B cell (primary cell): ENCODE results near the gene FAM53A. TPM values are rescaled to one million over a fixed set of nuclear protein-coding genes. Genes with fewer than 3 reads are reported as not detected.

Experiments
- ATAC-seq: fragments of 200-7000 bp; cut with Tn5 transposase; one replicate; pipeline ENCODE4 v1.10.0; 2021; ENCODE audit warnings: low read depth, mild to moderate bottlenecking, moderate number of reproducible peaks, moderate library complexity
- CTCF ChIA-PET: fragments of 350-600 bp; sonication (Branson Sonifier 250); formaldehyde crosslinking; loops from one replicate; lab custom pipeline; 2021; ENCODE audit warnings: antibody characterized with exemption, inconsistent platforms; lab: Charles Lee
- POLR2A ChIA-PET: fragments of 350-600 bp; sonication (Branson Sonifier 250); formaldehyde crosslinking; loops from one replicate; lab custom pipeline; 2021; ENCODE audit warnings: antibody characterized with exemption; lab: Charles Lee
- DNase-seq: peaks from one replicate; pipeline ENCODE4 v3.0.0; 2013
- H2AFZ ChIP-seq: 2 replicates; pipeline ENCODE4 v1.6.1; 2012; ENCODE audit warnings: mild to moderate bottlenecking, low read depth, low read length; ENCODE audit not compliant: insufficient read depth, poor library complexity, severe bottlenecking
- H3K27ac ChIP-seq, 2 donors: 1 replicate in 1 of 2; 2 replicates in 1 of 2; pipeline ENCODE4 v1.5.1; 2012 to 2013; ENCODE audit warnings: low read length in 2 of 2, mild to moderate bottlenecking in 2 of 2, moderate library complexity in 1 of 2
- H3K27me3 ChIP-seq, 4 experiments: fragments of 200-600 bp in 1 of 4; sonication (generic) in 1 of 4; replicated peaks in 1 of 4; 1 replicate in 2 of 4; 2 replicates in 2 of 4; pipeline versions ENCODE4 v1.6.1 to v1.7.0; 2013 to 2016; ENCODE audit warnings: low read length in 3 of 4, mild to moderate bottlenecking in 2 of 4, mixed read lengths in 1 of 4, moderate library complexity in 1 of 4; ENCODE audit not compliant: insufficient read depth in 4 of 4, control insufficient read depth in 3 of 4; ENCODE audit errors: control extremely low read depth in 1 of 4
- H3K36me3 ChIP-seq, 2 experiments: replicated peaks in 1 of 2; 1 replicate in 1 of 2; 2 replicates in 1 of 2; pipeline versions ENCODE4 v1.6.1 to v1.7.1; 2013; ENCODE audit warnings: low read length in 1 of 2; ENCODE audit not compliant: insufficient read depth in 2 of 2, control insufficient read depth in 1 of 2; ENCODE audit errors: control extremely low read depth in 1 of 2, extremely low read depth in 1 of 2
- H3K4me1 ChIP-seq, 2 donors: fragments of 200-600 bp in 1 of 2; sonication (generic) in 1 of 2; 1 replicate in 1 of 2; 2 replicates in 1 of 2; pipeline versions ENCODE4 v1.5.1 to v1.6.1; 2013 to 2017; ENCODE audit warnings: low read length in 2 of 2; ENCODE audit not compliant: control insufficient read depth in 2 of 2, insufficient read depth in 2 of 2
- H3K4me2 ChIP-seq: replicated peaks from 2 replicates; pipeline ENCODE3; 2012; ENCODE audit warnings: mild to moderate bottlenecking, low read depth, low read length; ENCODE audit not compliant: poor library complexity, severe bottlenecking
- H3K4me3 ChIP-seq, 5 experiments: fragments of 200-600 bp in 1 of 5; sonication (generic) in 1 of 5; 1 replicate in 3 of 5; 2 replicates in 2 of 5; pipeline versions ENCODE4 v1.5.1 to v1.7.0; 2011 to 2016; ENCODE audit warnings: low read length in 4 of 5, mild to moderate bottlenecking in 4 of 5, low read depth in 2 of 5, control low read depth in 1 of 5, moderate library complexity in 1 of 5; ENCODE audit not compliant: insufficient read depth in 1 of 5; ENCODE audit errors: control extremely low read depth in 1 of 5, extremely low read depth in 1 of 5
- H3K79me2 ChIP-seq: fragments of 200-600 bp; sonication (generic); one replicate; pipeline ENCODE4 v1.6.0; 2016; ENCODE audit warnings: low read length; ENCODE audit not compliant: control insufficient read depth, insufficient read depth
- H3K9ac ChIP-seq: fragments of 200-600 bp; sonication (generic); 2 replicates; pipeline ENCODE4 v1.6.1; 2017; ENCODE audit warnings: mild to moderate bottlenecking, low read length, moderate library complexity
- H3K9me3 ChIP-seq, 3 donors: one replicate each; pipeline versions ENCODE4 v1.6.1 to v1.7.1; 2013; ENCODE audit warnings: low read length in 2 of 3; ENCODE audit not compliant: control insufficient read depth in 2 of 3, insufficient read depth in 1 of 3; ENCODE audit errors: control extremely low read depth in 1 of 3
- H4K20me1 ChIP-seq: 2 replicates; pipeline ENCODE4 v1.6.0; 2012; ENCODE audit warnings: mild to moderate bottlenecking, low read length; ENCODE audit not compliant: insufficient read depth, control insufficient read depth, poor library complexity, severe bottlenecking
- H3K27ac Mint-ChIP-seq: one replicate; pipeline ENCODE4 v1.8.0; 2021; ENCODE audit warnings: mixed read lengths
- H3K27me3 Mint-ChIP-seq: one replicate; pipeline ENCODE4 v1.8.0; 2021; ENCODE audit warnings: mixed read lengths
- H3K4me1 Mint-ChIP-seq: one replicate; pipeline ENCODE4 v1.8.0; 2021; ENCODE audit warnings: mixed read lengths
- H3K4me3 Mint-ChIP-seq: one replicate; pipeline ENCODE4 v1.8.0; 2021; ENCODE audit warnings: mixed read lengths
- H3K9me3 Mint-ChIP-seq: one replicate; pipeline ENCODE4 v1.8.0; 2022; ENCODE audit warnings: mixed read lengths; ENCODE audit not compliant: insufficient read depth
- CTCF ChIP-seq: fragments of 200-600 bp; IDR thresholded peaks from one replicate; pipeline ENCODE4 v1.8.0; 2022; ENCODE audit warnings: antibody characterized with exemption, mild to moderate bottlenecking
- EZH2 ChIP-seq: IDR thresholded peaks from 2 replicates; pipeline ENCODE4 v1.6.1; 2012; ENCODE audit warnings: borderline replicate concordance, low read depth, mild to moderate bottlenecking, moderate library complexity, low read length; ENCODE audit not compliant: insufficient read depth, poor library complexity, severe bottlenecking
- WGBS: methylation state at CpG from one replicate; pipeline ENCODE4 v1.1.5; 2013; ENCODE audit warnings: missing lambda C conversion rate; ENCODE audit not compliant: insufficient coverage; 5-methylcytosine and 5-hydroxymethylcytosine counted together
- intact Hi-C: fragments of 100-400 bp; cut with micrococcal nuclease; formaldehyde crosslinking; loops from one replicate; pipeline ENCODE4 v1.10.0; 2022
- polyA plus RNA-seq: library from polyadenylated mRNA; depleted of rRNA; stranded (reverse); fragments of >200 nt; gene quantifications from 2 replicates; pipeline ENCODE4 v1.2.3, GENCODE V29; 2012
- total RNA-seq, 2 donors: library from RNA; stranded (reverse); fragments of 120-200 nt in 1 of 2; gene quantifications; 1 replicate in 1 of 2; 2 replicates in 1 of 2; pipeline versions ENCODE4 v1.2.3 to v1.2.4, GENCODE V29; 2013 to 2022

FAM53A gene
- total and polyA plus RNA-seq, 2 donors (not counting 1 experiment from before 2014, with no cell fraction given) = 2.2 to 4.2 TPM

- ChIA-PET POLR2A (no interaction called here), CTCF (interaction anchor here (1.5 kb wide), 1 partner anchor 68 kb away, joined by 3 read pairs; no protein-coding TSS in a partner anchor)
- Histone ChIP-seq H3K79me2 (no peaks in the 10 kb centered on the region), H3K4me1 (no peaks in the 10 kb centered on the region), H3K4me3 (no peak overlapping the region), H3K9ac (no peak overlapping the region), H3K27ac (no peak overlapping the region), H3K9me3 (peaks cover 0 to 53% (median 9%) of the 10 kb centered on the region in 3 donors), H2AFZ (no peak overlapping the region), H3K4me2 (no peak overlapping the region), H4K20me1 (no peaks in the 10 kb centered on the region), H3K27me3 (no peaks in the 10 kb centered on the region), H3K36me3 (no peaks in the 10 kb centered on the region)
- ATAC-seq = no peak
- DNase-seq = no peak
- Mint-ChIP-seq H3K9me3 (peaks cover 6% of the 10 kb centered on the region), H3K4me3 (no peak overlapping the region), H3K27ac (no peak overlapping the region), H3K27me3 (no peaks in the 10 kb centered on the region), H3K4me1 (peaks cover 4% of the 10 kb centered on the region)
- WGBS = 100% methylated on average over 6 of the region's 6 CpGs
- intact Hi-C loops = no loop called here
- TF ChIP-seq EZH2 = no peak
- no peak for TF ChIP-seq CTCF
Measured at GRCh38 chr4:1616557-1616930, 67.6 kb downstream of the FAM53A start.

GRCh38 chr4:1615786-1616556 lies 68.1 kb downstream of the FAM53A start:
- H3K9ac ChIP-seq = no peak overlapping the region
- no peak for ATAC-seq
- H3K27me3 Mint-ChIP-seq = no peaks in the 10 kb centered on the region
- no peak overlapping the region for H3K27ac Mint-ChIP-seq
- no peak overlapping the region for H3K4me3 ChIP-seq
- no peaks in the 10 kb centered on the region for H3K27me3 ChIP-seq
- no peaks in the 10 kb centered on the region for H3K79me2 ChIP-seq
- H2AFZ ChIP-seq = no peak overlapping the region
- intact Hi-C loops = no loop called here
- no peaks in the 10 kb centered on the region for H4K20me1 ChIP-seq
- WGBS = 80% methylated on average over 19 of the region's 22 CpGs
- peaks cover 6% of the 10 kb centered on the region for H3K9me3 Mint-ChIP-seq
- no peak overlapping the region for H3K4me3 Mint-ChIP-seq
- no peak for TF ChIP-seq EZH2
- TF ChIP-seq CTCF = no peak
- POLR2A ChIA-PET = no interaction called here
- no peaks in the 10 kb centered on the region for H3K36me3 ChIP-seq
- peaks cover 0 to 51% (median 9%) of the 10 kb centered on the region in 3 donors for H3K9me3 ChIP-seq
- CTCF ChIA-PET = interaction anchor here (1.5 kb wide), 1 partner anchor 68 kb away, joined by 3 read pairs; no protein-coding TSS in a partner anchor
- no peaks in the 10 kb centered on the region for H3K4me1 ChIP-seq
- no peak overlapping the region for H3K27ac ChIP-seq
- H3K4me2 ChIP-seq = no peak overlapping the region
- DNase-seq = no peak
- peaks cover 4% of the 10 kb centered on the region for H3K4me1 Mint-ChIP-seq
